C4-2B (cell line): ENCODE results near the gene SEMA4D.
A peak's percentile ranks its signal among the peaks of the same experiment; 100 is the strongest.

Source experiments
- CTCF ChIP-seq: fragments of 450-650 bp; conservative IDR thresholded peaks from 2 replicates; pipeline ENCODE4 v1.5.1; 2017; ENCODE audit warnings: mild to moderate bottlenecking
- ZFX ChIP-seq: fragments of 450-650 bp; IDR thresholded peaks from 2 replicates; pipeline ENCODE4 v1.6.1; 2017

GRCh38 chr9:89497257-89497963 lies 503 bp downstream of the SEMA4D start:
- TF ChIP-seq CTCF = no peak
- TF ChIP-seq ZFX = peak; percentile 71
